ENCODE measurements around the gene LRRC61.

Gene LRRC61

DNA sequence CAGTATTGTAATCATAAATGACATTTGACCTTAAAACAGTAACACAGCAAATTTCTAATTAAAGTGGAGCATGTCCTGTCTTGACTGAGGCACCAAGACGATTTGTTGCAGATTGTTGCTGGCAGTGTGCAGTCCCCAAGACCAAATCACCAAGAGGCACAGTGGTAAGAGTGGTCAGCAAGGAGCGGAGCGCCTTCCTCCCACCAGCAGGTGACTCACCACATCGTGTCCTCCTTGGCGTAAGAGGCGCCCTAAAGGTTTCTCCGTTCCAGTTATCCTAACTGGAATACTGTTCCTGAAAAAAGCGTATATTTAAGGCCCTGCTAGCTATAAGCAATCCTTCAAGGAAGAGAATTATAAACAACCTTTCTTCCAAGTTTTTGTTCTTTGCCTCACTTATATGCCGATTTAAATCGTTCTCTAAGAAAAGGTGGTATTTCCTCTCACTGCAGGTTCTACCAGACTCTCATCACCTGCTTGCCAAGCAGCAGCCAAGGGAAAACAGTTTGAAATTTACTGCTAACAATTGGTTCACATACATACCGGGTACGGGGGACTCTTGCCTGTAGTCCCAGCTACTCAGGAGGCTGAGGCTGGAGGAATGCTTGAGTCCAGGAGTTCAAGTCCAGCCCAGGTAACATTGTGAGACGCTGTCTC lies 34.7 kb downstream of the LRRC61 start:
- DNase-seq = no peak

- DNase-seq = no peak
Observed at GRCh38 chr7:150358433-150358832, 35.3 kb downstream of the LRRC61 start.

- DNase-seq = no peak
Observed at GRCh38 chr7:150358988-150359621, 36.0 kb downstream of the LRRC61 start.

GRCh38 chr7:150359622-150360362 lies 36.6 kb downstream of the LRRC61 start:
- no peak for DNase-seq

DNA sequence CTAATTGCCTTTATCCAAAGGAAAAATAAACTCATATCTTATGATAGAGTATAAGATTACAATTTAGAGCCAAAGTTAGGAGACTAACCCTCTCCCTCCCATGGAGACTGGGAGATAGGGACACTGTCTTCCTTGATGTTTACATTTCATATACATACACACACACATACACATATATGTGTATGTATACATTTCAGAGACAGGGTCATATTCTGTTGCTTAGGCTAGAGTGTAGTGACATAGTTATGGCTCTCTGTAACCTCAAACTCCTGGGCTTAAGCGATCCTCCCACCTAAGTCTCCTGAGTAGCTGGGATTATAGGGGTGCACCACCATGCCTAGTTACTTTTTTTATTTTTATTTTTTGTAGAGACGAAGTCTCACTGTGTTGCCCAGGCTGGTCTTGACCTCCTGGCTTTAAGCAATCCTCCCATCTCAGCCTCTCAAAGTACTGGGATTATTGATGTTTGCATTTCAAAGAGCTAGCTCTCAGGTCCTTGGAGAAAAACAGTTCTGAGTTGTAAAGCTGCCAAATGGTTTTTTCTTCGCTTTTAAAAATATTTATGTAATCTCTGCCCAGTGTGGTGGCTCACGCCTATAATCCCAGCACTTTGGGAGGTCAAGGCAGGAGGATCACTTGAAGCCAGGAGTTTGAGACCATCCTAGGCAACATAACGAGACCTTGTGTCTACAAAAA lies 37.4 kb downstream of the LRRC61 start:
- DNase-seq = no peak

- DNase-seq = no peak
Observed at GRCh38 chr7:150361402-150361801, 38.2 kb downstream of the LRRC61 start.

GRCh38 chr7:150361807-150362621 lies 38.9 kb downstream of the LRRC61 start:
- no peak for DNase-seq

GRCh38 chr7:150363370-150363769 lies 40.2 kb downstream of the LRRC61 start:
- DNase-seq = no peak

GRCh38 chr7:150363872-150364271 lies 40.7 kb downstream of the LRRC61 start:
- no peak for DNase-seq

GRCh38 chr7:150365194-150365593 lies 42.0 kb downstream of the LRRC61 start:
- DNase-seq = no peak

DNA sequence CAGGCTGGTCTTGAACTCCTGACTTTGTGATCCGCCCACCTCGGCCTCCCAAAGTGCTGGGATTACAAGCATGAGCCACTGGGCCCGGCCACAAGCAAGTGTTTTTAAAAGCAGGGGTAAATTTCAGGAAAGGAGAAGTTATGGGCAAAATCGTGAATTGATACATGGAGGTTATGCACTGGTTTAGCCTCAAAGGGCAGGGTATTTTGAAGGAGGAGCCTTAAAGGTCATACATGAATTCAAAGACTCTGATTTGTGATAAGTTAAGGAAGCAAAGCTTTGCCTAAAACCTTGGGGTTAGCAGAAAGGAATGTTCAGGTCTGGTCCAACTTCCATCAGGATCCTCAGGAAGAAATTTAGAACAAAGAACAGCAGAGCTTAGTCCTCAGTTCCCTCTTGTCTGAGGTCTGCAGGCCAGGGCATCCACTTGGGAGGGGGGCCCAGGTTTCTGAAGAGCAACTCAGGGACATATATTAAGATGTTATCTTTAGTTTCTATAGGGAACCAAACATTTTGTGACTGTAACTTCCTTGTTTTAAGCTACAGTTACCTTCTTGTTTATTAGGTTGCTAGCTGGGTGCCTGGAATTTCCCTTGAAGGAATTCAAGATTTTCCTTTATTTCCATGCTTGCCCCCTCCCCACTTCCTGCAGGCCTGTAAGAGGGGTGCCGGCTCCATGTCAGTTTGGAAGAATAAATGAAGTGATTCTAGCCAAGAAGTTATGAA lies 42.7 kb downstream of the LRRC61 start:
- no peak for DNase-seq

- DNase-seq = no peak
Observed at GRCh38 chr7:150367677-150368095, 44.5 kb downstream of the LRRC61 start.

DNA sequence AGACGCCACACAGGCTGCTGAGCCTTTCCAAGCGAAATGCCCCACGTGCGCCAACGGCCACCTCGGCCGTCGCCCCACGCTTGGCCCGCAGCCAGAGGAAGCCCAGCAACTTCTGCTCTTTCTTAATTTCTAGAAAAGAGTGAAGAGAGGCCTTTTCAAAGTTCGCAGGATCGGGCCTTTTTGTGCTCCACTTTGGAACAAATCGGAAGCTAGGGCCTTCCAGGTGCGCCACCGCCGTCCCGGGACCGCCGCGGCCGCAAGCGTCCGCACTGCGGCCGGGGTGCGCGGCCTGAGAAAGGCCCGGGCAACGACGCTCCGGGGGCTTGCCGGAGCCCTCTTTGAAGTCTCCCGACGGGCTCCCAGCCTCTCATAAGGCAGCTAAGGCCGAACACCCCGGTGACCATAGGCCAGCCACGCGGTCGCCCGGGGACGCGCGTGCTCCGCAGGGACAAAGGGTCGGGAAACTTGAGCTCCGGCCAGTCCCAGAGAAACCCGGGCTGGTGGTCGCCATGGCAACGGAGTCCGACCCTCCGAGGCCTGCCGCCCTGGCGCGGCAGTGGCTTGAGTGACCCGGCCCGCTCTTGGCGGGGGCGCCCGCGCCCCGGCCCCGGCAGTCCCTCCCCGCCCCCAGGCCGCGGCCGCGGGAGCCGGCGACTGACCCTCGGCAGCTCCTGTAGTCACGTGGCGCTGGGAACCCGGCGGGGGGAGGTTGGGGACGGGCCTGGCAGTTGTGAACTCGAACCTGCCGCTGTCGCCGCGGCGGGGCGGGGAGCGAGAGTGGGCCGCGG lies 45.1 kb downstream of the LRRC61 start, which contains the start of gene REPIN1:
TSS of gene REPIN1 (plus strand) at position 727 of the 788 bp plus-strand sequence. CDS start 890 bp downstream, outside the sequence.
- DNase-seq = peak; percentile 94

- peak; percentile 70 for DNase-seq
Observed at GRCh38 chr7:150368884-150369747, 46.0 kb downstream of the LRRC61 start.

- no peak for DNase-seq
Observed at GRCh38 chr7:150369748-150370501, 46.8 kb downstream of the LRRC61 start.

DNA sequence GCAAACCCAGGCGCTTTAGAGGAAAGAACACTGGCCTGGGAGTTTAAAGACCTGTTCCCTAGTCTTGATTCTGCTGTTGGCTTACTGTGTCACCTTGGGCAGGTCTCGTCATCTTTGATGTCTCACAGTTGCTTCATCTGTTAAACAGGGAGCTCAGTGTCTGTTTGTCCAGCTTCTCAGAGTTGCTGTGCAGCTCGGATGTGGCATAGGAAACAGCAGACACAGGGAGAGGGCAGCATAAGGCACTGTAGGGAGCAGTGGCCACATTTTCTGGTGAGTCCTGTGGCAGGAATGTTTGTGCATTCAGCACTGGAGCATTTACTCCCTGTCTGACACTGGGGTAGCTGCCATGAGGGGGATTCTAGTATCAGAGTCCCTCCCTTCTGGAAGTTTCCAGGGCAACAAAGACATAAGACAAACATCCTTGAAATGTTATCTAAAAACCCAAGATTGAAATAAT lies 47.5 kb downstream of the LRRC61 start:
- DNase-seq = no peak

DNA sequence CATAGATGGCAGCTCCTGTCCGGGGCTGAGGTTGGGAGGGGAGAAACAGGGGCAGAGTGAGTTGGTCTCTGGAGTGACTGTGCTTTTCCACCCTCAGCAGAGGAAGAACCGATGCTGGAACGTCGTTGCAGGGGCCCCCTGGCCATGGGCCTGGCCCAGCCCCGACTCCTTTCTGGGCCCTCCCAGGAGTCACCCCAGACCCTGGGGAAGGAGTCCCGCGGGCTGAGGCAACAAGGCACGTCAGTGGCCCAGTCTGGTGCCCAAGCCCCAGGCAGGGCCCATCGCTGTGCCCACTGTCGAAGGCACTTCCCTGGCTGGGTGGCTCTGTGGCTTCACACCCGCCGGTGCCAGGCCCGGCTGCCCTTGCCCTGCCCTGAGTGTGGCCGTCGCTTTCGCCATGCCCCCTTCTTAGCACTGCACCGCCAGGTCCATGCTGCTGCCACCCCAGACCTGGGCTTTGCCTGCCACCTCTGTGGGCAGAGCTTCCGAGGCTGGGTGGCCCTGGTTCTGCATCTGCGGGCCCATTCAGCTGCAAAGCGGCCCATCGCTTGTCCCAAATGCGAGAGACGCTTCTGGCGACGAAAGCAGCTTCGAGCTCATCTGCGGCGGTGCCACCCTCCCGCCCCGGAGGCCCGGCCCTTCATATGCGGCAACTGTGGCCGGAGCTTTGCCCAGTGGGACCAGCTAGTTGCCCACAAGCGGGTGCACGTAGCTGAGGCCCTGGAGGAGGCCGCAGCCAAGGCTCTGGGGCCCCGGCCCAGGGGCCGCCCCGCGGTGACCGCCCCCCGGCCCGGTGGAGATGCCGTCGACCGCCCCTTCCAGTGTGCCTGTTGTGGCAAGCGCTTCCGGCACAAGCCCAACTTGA lies 48.2 kb downstream of the LRRC61 start:
- no peak for DNase-seq

GRCh38 chr7:150371996-150372270 lies 48.8 kb downstream of the LRRC61 start:
- no peak for DNase-seq

All from right forelimb (tissue), 1 donor.